Activated CD8-positive, alpha-beta memory T cell treated with anti-CD3 and anti-CD28 coated beads for 4 hours (primary cell): ENCODE results near the gene ZNF511.

Experiments
- DNase-seq, 2 donors: peaks; one replicate each; pipeline ENCODE4 v3.0.0-alpha.2; 2020; ENCODE audit warnings: low read depth in 2 of 2

The ZNF511 gene

GRCh38 chr10:133335246-133336117 is 26.8 kb downstream of the ZNF511 start:
- DNase-seq = peak; percentile 63 to 71

DNA sequence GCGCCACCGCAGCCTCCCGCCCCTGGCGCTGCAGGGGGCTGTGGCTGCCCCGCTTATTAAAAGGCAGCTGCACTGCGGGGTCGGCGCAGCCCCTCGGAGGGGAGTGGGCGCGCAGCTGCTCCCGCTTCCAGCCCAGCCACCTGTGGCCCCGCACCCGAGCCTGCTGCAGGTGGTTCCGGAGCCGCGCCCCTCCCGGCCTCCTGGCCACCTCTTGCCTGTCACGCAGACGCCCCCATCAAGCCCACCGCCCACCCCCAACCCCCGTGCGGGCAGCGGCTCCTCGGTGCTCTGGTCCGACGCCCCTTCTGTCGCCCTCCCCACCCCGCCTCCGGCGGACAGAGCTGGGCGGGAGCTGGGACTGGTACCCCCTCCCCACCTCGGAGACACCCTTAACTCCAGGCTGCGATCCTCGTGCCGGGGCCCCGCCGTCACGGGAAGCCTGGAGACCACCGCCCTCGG is 27.4 kb downstream of the ZNF511 start:
- no peak for DNase-seq

GRCh38 chr10:133336577-133337369 is 28.1 kb downstream of the ZNF511 start, which contains the start of gene CALY:
CALY (minus strand) TSS chr10:133336896; CDS start chr10:133328989, 7,907 bp downstream.
- DNase-seq = peak; percentile 55 to 57

GRCh38 chr10:133337370-133337725 is 28.6 kb downstream of the ZNF511 start:
- no peak for DNase-seq

GRCh38 chr10:133338080-133339071 is 29.7 kb downstream of the ZNF511 start:
- DNase-seq = no peak

DNA sequence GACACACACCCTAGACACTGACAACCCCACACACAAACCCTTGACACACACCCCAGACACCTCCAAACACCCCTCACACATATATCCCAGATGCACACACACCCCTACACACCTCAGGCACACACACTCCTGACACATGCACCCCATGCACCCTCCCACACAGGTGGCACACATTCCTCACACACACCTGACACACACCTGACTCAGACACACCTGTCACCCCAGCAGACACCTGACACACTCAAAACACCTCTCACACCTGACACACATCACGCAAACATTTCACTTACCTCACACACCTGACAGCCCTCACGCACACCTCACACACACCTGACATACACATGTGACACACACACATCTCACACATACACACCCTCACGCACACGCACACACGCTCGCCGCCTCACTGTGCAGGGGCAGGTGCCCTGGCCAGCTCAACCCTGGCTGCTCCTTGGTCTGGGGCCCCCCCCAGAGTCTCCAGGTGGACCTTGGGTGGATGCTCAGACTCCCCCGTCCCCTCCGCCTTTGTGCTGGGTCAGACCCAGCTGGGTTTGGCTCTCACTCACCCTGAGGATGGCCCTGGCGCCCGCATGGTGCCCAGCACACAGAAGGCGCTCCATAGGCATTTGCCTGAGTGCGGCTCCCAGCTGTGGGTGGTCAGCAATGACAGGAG is 31.1 kb downstream of the ZNF511 start:
- DNase-seq = no peak

- DNase-seq = no peak
Measured at GRCh38 chr10:133341983-133342382, 33.3 kb downstream of the ZNF511 start.

GRCh38 chr10:133342942-133343341 is 34.2 kb downstream of the ZNF511 start:
- DNase-seq = no peak

DNA sequence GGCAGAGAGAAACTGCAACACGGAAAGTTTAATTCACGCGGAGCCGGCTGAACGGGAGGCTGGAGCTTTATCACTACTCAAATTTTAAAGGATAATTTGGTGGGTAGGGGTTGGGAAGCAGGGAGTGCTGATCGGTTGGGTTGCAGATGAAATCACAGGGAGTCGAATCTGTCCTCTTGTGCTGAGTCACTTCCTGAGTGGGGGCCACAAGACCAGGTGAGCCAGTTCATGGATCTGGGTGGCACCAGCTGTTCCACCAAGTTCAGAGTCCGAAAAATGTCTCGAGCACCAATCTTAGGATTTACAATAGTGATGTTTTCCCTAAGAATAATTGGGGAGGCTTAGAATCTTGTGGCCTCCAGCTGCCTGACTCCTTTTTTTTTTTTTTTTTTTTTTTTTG is 34.8 kb downstream of the ZNF511 start:
- no peak for DNase-seq

GRCh38 chr10:133344236-133344635 is 35.5 kb downstream of the ZNF511 start:
- no peak for DNase-seq

DNA sequence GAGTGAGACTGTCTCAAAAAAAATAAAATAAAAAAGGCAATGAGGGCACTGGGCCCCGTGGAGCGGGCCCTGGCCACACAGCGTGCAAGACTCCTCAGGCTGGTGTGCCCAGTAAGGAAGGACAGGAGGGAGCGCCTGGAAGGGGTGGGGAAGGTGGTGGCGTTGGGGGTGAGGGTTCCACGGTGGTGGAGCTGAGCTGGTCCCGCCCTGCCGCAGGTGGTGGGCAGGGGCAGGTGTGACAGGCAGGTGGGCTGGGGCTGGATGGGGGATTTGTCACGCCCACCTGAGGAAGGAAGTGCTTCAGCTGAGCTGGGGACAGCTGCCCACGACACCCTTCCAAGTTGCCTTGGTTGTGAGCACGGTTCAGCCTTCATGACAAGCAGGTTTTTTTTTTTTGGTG is 37.7 kb downstream of the ZNF511 start:
- DNase-seq = no peak

DNA sequence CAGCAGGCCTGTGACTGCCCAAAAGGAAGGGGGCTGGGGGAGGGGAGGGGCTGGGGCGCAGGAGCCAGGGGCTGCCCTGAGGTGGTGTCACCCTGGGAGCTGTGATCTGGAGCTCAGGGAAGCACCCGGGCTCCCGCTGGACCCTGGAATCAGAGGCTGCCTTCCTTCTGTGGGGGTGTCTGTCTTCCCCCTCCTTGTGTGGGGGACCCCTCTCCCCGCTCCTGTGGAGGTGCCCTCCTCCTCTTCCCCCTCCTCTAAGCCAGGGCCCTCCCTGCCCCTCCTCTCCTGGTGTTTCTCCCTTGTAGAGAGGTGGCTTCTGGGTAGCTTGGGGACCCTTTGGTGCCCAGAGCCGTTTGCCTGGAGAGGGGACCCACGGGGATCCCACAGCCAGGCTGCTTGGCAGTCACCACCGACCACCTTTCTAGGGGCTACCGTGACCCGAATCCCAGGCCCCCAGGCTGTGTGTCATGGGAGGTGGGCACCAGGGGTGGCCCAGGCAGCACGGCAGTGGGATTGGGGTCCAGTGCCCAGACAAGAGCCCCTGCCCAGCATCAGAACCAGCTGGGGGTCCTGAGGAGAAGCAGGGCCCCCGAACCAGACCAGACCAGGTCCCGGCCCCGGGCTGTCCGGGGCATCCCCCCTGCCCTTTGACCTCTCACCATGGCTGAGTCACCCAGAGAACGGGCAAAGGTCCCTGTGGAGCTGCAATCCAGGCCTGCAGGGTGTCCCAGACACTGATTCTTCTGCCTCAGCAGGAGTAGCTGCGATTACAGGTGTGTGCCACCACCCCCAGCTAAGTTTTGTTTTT is 39.2 kb downstream of the ZNF511 start:
- DNase-seq = no peak

- DNase-seq = no peak
Measured at GRCh38 chr10:133349160-133349568, 40.5 kb downstream of the ZNF511 start.

DNA sequence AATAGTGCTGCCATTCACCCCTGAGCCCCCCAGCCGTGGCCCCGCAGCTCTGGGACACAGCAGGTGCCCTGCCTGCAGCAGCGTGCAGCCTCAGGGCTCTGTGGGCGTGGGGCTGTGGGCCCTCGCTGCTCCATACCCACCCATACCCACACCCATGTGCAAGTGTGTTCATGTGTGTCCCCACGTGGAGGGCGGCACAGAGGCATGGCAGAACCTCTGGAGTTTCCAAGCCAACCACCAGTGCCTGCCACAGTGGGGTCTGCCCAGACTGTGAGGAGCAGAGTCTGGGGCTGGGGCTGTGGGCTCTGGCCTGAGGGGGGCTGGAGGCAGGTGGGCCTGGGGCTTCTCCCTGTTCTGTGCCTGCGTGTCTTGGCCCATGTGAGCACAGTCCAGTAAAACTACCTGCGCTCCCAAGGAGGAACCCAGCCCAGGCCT is 40.9 kb downstream of the ZNF511 start:
- DNase-seq = no peak

DNA sequence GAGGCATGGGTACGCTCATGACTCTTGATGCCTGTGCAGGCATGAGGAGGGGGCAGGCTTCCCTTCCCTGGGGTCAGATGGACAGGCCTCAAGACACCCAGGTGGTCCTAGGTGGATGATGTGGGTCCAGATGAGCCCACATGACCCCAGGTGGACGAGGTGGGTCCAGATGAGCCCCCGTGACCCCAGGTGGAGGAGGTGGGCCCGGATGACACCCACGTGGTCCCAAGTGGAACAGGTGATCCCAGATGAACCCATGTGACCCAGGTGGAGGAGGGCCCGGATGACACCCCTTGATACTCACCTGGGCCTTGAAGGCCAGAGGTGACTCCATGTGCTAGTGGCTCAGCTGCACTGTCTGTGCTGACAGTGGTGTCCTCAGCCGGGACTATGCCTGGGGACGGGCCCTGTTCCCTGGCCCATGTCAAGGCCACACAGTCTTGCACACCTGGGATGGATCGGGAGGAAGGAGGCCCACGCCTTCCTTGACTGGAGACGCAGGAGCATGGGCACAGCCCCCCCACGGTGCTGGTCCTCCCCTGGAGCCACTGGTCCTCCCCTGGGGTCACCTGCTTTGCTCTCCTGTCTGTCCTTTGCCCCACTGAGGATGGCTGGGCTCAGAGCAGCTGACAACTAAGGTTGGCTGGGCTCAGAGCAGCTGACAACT is 41.7 kb downstream of the ZNF511 start:
- DNase-seq = no peak

- DNase-seq = no peak
Measured at GRCh38 chr10:133350950-133351329, 42.2 kb downstream of the ZNF511 start.

GRCh38 chr10:133351408-133352318 is 42.9 kb downstream of the ZNF511 start:
- DNase-seq = no peak

GRCh38 chr10:133353202-133353959 is 44.7 kb downstream of the ZNF511 start:
- no peak for DNase-seq
